ENCODE results near the gene RCC2.
"Not testable (repeated sequence)": the region's sequence is repeated elsewhere in the genome, so short reads cannot be mapped to it uniquely, and the experiment has no call there.

The RCC2 gene

DNA sequence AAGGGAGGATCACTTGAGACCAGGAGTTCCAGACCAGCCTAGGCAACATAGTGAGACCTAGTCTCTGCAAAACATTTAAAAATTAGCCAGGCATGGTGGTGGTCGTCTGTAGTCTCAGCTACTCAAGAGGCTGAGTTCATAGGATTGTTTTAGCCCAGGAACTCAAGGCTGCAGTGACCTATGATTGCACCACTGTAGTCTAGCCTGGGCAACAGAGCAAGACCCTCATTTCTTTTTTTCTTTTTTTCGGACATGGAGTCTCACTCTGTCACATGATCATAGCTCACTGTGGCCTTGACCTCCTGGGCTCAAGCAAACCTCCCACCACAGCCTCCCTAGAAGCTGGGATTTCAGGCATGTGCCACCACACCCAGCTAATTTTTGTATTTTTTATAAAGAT, 31.9 kb upstream of the RCC2 start:
- ATAC-seq, result no peak
- TF ChIP-seq ZNF8 (CRISPR knock-in tag; IDR thresholded peaks at IDR 0.05) (no peak), ARNTL (CRISPR knock-in tag; IDR thresholded peaks at IDR 0.05; ENCODE audit: borderline replicate concordance, low read depth) (no peak), ZFP30 (CRISPR knock-in tag; IDR thresholded peaks at IDR 0.05) (no peak), BACH2 (CRISPR knock-in tag; IDR thresholded peaks at IDR 0.05; ENCODE audit: borderline replicate concordance) (no peak), GLIS3 (CRISPR knock-in tag; IDR thresholded peaks at IDR 0.05) (no peak), RARB (CRISPR knock-in tag; IDR thresholded peaks at IDR 0.05) (no peak), ZFP3 (CRISPR knock-in tag; IDR thresholded peaks at IDR 0.05) (no peak), PPARA (CRISPR knock-in tag; IDR thresholded peaks at IDR 0.05; ENCODE audit: borderline replicate concordance) (no peak), TCF4 (CRISPR knock-in tag; IDR thresholded peaks at IDR 0.05; ENCODE audit: borderline replicate concordance) (no peak), SNAI2 (CRISPR knock-in tag; IDR thresholded peaks at IDR 0.05) (no peak), ESRRG (CRISPR knock-in tag; IDR thresholded peaks at IDR 0.05) (no peak), OSR1 (CRISPR knock-in tag; IDR thresholded peaks at IDR 0.05) (no peak), ZC3H10 (CRISPR knock-in tag; IDR thresholded peaks at IDR 0.05) (no peak), TOX (CRISPR knock-in tag; IDR thresholded peaks at IDR 0.05; ENCODE audit: borderline replicate concordance) (no peak)
- TF ChIP-seq, protein P1, sequence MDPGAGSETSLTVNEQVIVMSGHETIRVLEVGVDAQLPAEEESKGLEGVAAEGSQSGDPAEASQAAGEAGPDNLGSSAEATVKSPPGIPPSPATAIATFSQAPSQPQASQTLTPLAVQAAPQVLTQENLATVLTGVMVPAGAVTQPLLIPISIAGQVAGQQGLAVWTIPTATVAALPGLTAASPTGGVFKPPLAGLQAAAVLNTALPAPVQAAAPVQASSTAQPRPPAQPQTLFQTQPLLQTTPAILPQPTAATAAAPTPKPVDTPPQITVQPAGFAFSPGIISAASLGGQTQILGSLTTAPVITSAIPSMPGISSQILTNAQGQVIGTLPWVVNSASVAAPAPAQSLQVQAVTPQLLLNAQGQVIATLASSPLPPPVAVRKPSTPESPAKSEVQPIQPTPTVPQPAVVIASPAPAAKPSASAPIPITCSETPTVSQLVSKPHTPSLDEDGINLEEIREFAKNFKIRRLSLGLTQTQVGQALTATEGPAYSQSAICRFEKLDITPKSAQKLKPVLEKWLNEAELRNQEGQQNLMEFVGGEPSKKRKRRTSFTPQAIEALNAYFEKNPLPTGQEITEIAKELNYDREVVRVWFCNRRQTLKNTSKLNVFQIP (CRISPR knock-in tag; IDR thresholded peaks at IDR 0.05; ENCODE audit: borderline replicate concordance, low read depth), result no peak
- TF ChIP-seq, protein P2, sequence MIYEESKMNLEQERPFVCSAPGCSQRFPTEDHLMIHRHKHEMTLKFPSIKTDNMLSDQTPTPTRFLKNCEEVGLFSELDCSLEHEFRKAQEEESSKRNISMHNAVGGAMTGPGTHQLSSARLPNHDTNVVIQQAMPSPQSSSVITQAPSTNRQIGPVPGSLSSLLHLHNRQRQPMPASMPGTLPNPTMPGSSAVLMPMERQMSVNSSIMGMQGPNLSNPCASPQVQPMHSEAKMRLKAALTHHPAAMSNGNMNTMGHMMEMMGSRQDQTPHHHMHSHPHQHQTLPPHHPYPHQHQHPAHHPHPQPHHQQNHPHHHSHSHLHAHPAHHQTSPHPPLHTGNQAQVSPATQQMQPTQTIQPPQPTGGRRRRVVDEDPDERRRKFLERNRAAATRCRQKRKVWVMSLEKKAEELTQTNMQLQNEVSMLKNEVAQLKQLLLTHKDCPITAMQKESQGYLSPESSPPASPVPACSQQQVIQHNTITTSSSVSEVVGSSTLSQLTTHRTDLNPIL (CRISPR knock-in tag; IDR thresholded peaks at IDR 0.05; ENCODE audit: low read depth), result no peak
- TF ChIP-seq, protein P3, sequence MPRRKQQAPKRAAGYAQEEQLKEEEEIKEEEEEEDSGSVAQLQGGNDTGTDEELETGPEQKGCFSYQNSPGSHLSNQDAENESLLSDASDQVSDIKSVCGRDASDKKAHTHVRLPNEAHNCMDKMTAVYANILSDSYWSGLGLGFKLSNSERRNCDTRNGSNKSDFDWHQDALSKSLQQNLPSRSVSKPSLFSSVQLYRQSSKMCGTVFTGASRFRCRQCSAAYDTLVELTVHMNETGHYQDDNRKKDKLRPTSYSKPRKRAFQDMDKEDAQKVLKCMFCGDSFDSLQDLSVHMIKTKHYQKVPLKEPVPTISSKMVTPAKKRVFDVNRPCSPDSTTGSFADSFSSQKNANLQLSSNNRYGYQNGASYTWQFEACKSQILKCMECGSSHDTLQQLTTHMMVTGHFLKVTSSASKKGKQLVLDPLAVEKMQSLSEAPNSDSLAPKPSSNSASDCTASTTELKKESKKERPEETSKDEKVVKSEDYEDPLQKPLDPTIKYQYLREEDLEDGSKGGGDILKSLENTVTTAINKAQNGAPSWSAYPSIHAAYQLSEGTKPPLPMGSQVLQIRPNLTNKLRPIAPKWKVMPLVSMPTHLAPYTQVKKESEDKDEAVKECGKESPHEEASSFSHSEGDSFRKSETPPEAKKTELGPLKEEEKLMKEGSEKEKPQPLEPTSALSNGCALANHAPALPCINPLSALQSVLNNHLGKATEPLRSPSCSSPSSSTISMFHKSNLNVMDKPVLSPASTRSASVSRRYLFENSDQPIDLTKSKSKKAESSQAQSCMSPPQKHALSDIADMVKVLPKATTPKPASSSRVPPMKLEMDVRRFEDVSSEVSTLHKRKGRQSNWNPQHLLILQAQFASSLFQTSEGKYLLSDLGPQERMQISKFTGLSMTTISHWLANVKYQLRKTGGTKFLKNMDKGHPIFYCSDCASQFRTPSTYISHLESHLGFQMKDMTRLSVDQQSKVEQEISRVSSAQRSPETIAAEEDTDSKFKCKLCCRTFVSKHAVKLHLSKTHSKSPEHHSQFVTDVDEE (CRISPR knock-in tag; IDR thresholded peaks at IDR 0.05), result no peak

DNA sequence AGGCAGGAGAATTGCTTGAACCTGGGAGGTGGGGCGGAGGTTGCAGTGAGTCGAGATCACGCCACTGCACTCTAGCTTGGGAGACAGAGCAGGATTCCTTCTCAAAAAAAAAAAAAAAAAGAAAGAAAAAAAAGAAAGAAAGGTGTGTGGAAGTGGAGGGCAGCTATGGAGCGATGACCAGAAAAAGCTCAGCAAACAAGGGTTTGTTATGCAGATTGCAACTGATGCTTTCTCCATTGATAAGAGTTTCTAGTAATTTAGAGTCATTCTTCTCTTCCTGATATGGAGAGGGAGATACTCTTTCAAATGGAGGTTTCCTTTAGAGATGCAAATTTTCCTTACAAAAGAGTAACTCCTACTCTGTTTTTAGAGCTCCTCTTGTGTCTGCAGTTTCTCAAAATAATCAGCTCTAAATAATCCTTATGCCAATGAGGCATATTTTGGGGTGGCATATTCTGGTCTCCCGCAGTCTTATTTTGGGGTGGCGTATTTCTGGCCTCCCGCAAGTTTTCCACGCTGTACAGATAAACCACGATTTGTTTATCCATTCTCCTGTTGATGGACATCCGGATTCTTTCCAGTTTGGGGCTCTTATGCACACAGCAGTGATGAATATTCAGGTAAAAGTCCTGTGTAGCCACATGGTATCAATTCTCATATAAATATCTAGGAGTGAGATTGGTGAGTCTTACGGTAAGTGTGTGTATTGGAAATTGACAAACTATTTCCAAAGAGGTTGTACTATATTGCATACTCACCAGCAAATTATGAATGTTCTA, 30.7 kb upstream of the RCC2 start:
- no peak for TF ChIP-seq TCF4 (CRISPR knock-in tag; IDR thresholded peaks at IDR 0.05; ENCODE audit: borderline replicate concordance)
- no peak for TF ChIP-seq OSR1 (CRISPR knock-in tag; IDR thresholded peaks at IDR 0.05)
- TF ChIP-seq ZFP30 (CRISPR knock-in tag; IDR thresholded peaks at IDR 0.05), result no peak
- TF ChIP-seq CSDC2 (CRISPR knock-in tag; IDR thresholded peaks at IDR 0.05), result no peak
- TF ChIP-seq BACH2 (CRISPR knock-in tag; IDR thresholded peaks at IDR 0.05; ENCODE audit: borderline replicate concordance), result no peak
- no peak for TF ChIP-seq GLIS3 (CRISPR knock-in tag; IDR thresholded peaks at IDR 0.05)
- TF ChIP-seq ISL1 (CRISPR knock-in tag; IDR thresholded peaks at IDR 0.05), result no peak
- TF ChIP-seq, protein P4, sequence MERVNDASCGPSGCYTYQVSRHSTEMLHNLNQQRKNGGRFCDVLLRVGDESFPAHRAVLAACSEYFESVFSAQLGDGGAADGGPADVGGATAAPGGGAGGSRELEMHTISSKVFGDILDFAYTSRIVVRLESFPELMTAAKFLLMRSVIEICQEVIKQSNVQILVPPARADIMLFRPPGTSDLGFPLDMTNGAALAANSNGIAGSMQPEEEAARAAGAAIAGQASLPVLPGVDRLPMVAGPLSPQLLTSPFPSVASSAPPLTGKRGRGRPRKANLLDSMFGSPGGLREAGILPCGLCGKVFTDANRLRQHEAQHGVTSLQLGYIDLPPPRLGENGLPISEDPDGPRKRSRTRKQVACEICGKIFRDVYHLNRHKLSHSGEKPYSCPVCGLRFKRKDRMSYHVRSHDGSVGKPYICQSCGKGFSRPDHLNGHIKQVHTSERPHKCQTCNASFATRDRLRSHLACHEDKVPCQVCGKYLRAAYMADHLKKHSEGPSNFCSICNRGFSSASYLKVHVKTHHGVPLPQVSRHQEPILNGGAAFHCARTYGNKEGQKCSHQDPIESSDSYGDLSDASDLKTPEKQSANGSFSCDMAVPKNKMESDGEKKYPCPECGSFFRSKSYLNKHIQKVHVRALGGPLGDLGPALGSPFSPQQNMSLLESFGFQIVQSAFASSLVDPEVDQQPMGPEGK (CRISPR knock-in tag; IDR thresholded peaks at IDR 0.05; ENCODE audit: borderline replicate concordance), result no peak
- no peak for TF ChIP-seq ZNF565 (CRISPR knock-in tag; conservative IDR thresholded peaks at IDR 0.05; ENCODE audit: low read depth)
- no peak for TF ChIP-seq ZFP3 (CRISPR knock-in tag; IDR thresholded peaks at IDR 0.05)
- no peak for TF ChIP-seq ZC3H10 (CRISPR knock-in tag; IDR thresholded peaks at IDR 0.05)
- TF ChIP-seq, protein P1 (CRISPR knock-in tag; IDR thresholded peaks at IDR 0.05; ENCODE audit: borderline replicate concordance, low read depth), result no peak
- no peak for TF ChIP-seq ZNF8 (CRISPR knock-in tag; IDR thresholded peaks at IDR 0.05)
- ATAC-seq, result no peak

DNA sequence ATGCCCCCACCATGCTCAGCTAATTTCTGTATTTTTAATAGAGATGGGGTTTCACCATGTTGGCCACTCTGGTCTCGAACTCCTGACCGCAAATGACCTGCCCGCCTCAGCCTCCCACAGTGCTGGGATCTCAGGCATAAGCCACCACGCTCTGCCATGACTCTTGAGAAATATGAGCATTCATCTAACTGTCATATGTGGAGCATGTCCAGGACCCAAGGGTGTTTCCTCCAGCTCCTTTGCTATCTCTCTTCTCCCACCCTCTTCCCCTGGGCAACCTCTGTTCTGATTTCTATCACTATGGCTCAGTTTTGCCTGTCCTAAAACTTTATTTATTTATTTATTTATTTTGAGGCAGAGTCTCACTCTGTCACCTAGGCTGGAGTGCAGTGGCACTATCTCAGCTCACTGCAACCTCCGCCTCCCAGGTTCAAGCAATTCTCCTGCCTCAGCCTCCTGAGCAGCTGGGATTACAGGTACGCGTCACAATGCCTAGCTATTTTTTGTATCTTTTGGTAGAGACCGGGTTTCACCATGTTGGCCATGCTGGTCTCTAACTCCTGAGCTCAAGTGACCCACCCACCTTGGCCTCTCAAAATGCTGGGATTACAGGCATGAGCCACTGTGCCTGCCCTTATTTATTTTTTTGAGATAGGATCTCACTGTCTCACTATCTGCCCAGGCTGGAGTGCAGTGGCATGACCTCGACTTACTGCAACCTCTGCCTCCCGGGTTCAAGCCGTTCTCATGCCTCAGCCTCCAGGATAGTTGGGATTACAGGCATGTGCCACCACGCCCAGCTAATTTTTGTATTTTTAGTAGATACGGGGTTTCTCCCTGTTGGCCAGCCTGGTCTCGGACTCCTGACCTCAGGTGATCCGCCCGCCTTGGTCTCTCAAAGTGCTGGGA, 29.1 kb upstream of the RCC2 start:
- not testable (repeated sequence) for ATAC-seq
